C4-2B (cell line): Measurements from ENCODE around the gene MSI2.

Source experiments
- CTCF ChIP-seq: fragments of 450-650 bp; conservative IDR thresholded peaks from 2 replicates; pipeline ENCODE4 v1.5.1; 2017; ENCODE audit warnings: mild to moderate bottlenecking
- ZFX ChIP-seq: fragments of 450-650 bp; IDR thresholded peaks from 2 replicates; pipeline ENCODE4 v1.6.1; 2017

- no peak for TF ChIP-seq CTCF
- no peak for TF ChIP-seq ZFX
These were observed 400.9 kb downstream of the MSI2 start for GRCh38 chr17:57657211-57657610.
